H1 (cell line): ENCODE data around the gene PEX26. TPM values are rescaled to one million over a fixed set of nuclear protein-coding genes. Genes with fewer than 3 reads are reported as not detected.

Experiments
- ATF2 ChIP-seq: IDR thresholded peaks from 2 replicates; pipeline ENCODE4 v1.6.1; 2012; ENCODE audit warnings: low read length, inconsistent platforms
- ATF3 ChIP-seq: IDR thresholded peaks from 2 replicates; pipeline ENCODE4 v1.6.1; 2011; ENCODE audit warnings: low read depth, mild to moderate bottlenecking, low read length; ENCODE audit not compliant: insufficient read depth
- CHD7 ChIP-seq: fragments of 300-600 bp; sonication (generic); IDR thresholded peaks from 2 replicates; pipeline ENCODE4 v1.7.1; 2012; ENCODE audit warnings: low read length, moderate library complexity, mild to moderate bottlenecking, inconsistent platforms; ENCODE audit not compliant: insufficient replicate concordance
- EP300 ChIP-seq, 2 experiments: IDR thresholded peaks; 1 replicate in 1 of 2; 2 replicates in 1 of 2; pipeline ENCODE4 v1.6.1; 2011 to 2012; ENCODE audit warnings: low read depth in 2 of 2, low read length in 2 of 2, mild to moderate bottlenecking in 2 of 2, borderline replicate concordance in 1 of 2, inconsistent platforms in 1 of 2, moderate library complexity in 1 of 2
- SP1 ChIP-seq: IDR thresholded peaks from 2 replicates; pipeline ENCODE4 v1.6.1; 2011; ENCODE audit warnings: low read depth, low read length
- SP4 ChIP-seq: IDR thresholded peaks from 2 replicates; pipeline ENCODE4 v1.6.1; 2012; ENCODE audit warnings: low read length, inconsistent platforms
- polyA plus RNA-seq, 7 experiments: library from polyadenylated mRNA; depleted of rRNA in 3 of 7; stranded (reverse) in 5 of 7; unstranded in 2 of 7; fragments of >200 nt in 5 of 7; fragments of 200-250 nt in 2 of 7; gene quantifications; 1 replicate in 5 of 7; 2 replicates in 1 of 7; 4 replicates in 1 of 7; pipeline versions ENCODE4 v1.2.1 to v1.2.3, GENCODE V29; 2011 to 2013; ENCODE audit warnings: missing spikeins in 2 of 7, mixed read lengths in 2 of 7
- total RNA-seq: library from RNA; stranded (reverse); fragmentation: NEBNext Ultra II Directional; extraction: Animal tissue kit (Norgen Biotek cat#: 25700); gene quantifications from 2 replicates; pipeline ENCODE4 v1.2.1, GENCODE V29; 2021

PEX26 gene
- total and polyA plus RNA-seq, 2 of the 8 experiments (the other 6 are each of a cell fraction or from before 2014, with no cell fraction given): 33.1 to 49.0 TPM

GRCh38 chr22:18145676-18146388 lies 68.0 kb downstream of the PEX26 start (continued):
- TF ChIP-seq CHD7: no peak
- TF ChIP-seq SP4: no peak
- no peak for TF ChIP-seq ATF3
- no peak for TF ChIP-seq SP1
- TF ChIP-seq ATF2: no peak
- TF ChIP-seq EP300 (IDR thresholded peaks at IDR 0.05; ENCODE audit: borderline replicate concordance in 1 of 2, low read depth in 2 of 2, low read length in 2 of 2): no peak
